ENCODE measurements around the gene RGS6.

DNA sequence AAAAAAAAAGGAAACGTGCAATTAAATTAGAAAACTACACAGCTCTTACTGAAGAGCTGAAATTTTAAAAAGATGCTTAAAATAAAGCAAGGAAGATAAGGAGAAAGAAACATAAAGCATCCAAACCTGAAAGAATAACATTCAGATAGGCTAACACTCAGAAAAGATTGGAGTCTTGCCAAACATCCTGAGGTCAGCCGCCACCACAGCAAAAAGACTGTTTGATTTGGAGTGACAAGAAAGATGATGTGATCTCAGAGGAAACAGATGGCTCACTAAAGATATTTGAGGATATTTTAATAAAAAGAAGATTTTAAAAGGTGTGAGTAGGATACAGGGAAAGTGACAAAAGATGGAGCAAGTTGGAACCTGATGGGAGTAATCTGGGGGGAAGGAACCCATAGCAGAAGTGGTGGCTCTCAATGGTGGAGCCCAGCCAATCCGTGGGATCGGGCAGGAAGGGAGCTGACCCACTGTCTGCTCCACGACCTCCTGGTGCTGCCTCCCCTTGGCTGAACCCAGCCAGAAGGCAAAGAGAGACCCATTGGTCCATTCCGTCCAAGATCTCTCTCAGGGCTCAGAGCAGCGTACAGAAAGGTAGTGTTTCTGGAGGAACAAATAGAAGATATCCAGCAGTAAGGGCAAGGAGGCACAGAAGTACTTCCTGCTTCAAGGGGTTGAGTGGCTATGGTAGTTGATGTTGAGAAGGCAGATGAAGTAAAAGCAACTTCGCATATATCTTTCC is 469.6 kb downstream of the RGS6 start:
- TF ChIP-seq YY1 (IDR thresholded peaks at IDR 0.05; ENCODE audit: insufficient read depth, insufficient read length) (no peak), SUZ12 (IDR thresholded peaks at IDR 0.05; ENCODE audit: extremely low read depth, insufficient read depth, insufficient read length) (no peak)
